Neural progenitor cell (in vitro differentiated cells): ENCODE data around the gene TDO2.

Experiments used
- CTCF ChIP-seq: fragments of 200-600 bp; sonication (generic); IDR thresholded peaks from 2 replicates; pipeline ENCODE4 v1.5.1; 2017; ENCODE audit warnings: antibody characterized with exemption, mild to moderate bottlenecking
- EZH2 ChIP-seq: fragments of 200-600 bp; sonication (generic); IDR thresholded peaks from 2 replicates; pipeline ENCODE4 v1.6.1; 2017; ENCODE audit warnings: antibody characterized with exemption, mild to moderate bottlenecking, moderate library complexity

DNA sequence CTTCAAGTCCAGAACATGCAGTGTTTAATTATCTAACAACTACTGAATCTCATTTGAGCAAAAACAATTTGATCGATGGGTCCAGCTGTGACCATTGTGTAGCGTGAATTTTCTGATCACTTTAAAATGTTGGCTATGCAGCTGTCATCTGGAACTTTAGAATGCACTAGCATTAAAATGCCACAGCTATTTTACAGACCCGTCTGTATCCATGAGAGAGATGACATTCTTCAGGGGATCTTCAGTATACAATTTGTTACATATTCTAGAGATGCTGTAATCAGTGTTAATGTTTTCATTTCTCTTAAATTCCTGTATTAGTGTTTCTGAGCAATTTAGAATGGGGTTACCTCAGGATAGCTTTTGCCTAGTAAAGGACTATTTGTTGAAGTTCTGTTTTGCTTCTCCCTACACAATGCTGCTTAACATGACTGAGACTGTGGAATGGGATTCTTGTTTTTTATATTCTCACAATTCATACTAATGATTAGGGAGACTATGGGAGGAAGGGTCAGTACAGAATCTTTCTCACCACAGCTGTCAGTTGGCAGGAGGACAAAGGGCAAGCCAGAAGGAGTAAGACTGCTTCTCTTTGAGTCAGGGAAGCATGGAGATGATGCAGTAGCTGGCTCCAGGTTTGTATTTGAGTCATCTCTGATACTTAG, 63.4 kb downstream of the TDO2 start:
- TF ChIP-seq CTCF (no peak), EZH2 (no peak)
